Dendritic cell treated with granulocyte-macrophage colony-stimulating factor and Interleukin-4, amounts not matched to agents 40 ng/mL and 50 ng/mL, for 4 days (primary cell): ENCODE data around the gene SIM2.

Experiments used
- H3K27ac Mint-ChIP-seq: one replicate; pipeline ENCODE4 v1.8.0; 2022; ENCODE audit warnings: mild to moderate bottlenecking, mixed read lengths
- H3K27me3 Mint-ChIP-seq: one replicate; pipeline ENCODE4 v1.8.0; 2022; ENCODE audit warnings: mild to moderate bottlenecking, mixed read lengths
- H3K36me3 Mint-ChIP-seq: one replicate; pipeline ENCODE4 v1.8.0; 2022; ENCODE audit warnings: low read depth, mixed read lengths
- H3K4me1 Mint-ChIP-seq: one replicate; pipeline ENCODE4 v1.8.0; 2022; ENCODE audit warnings: low read depth, mixed read lengths
- H3K4me3 Mint-ChIP-seq: one replicate; pipeline ENCODE4 v1.8.0; 2022; ENCODE audit warnings: mild to moderate bottlenecking, moderate library complexity, mixed read lengths
- H3K9me3 Mint-ChIP-seq: one replicate; pipeline ENCODE4 v1.8.0; 2022; ENCODE audit warnings: mixed read lengths
- intact Hi-C: fragments of 100-400 bp; cut with micrococcal nuclease; formaldehyde crosslinking; loops from one replicate; pipeline ENCODE4 v1.15.0; 2022

The SIM2 gene

GRCh38 chr21:36672737-36673136 is 26.2 kb upstream of the SIM2 start:
- no peak overlapping the region for H3K4me3 Mint-ChIP-seq
- peaks cover 30% of the 10 kb centered on the region for H3K27me3 Mint-ChIP-seq
- H3K4me1 Mint-ChIP-seq = no peaks in the 10 kb centered on the region
- H3K27ac Mint-ChIP-seq = no peak overlapping the region
- H3K36me3 Mint-ChIP-seq = no peaks in the 10 kb centered on the region
- intact Hi-C loops = loop anchor here (10.0 kb wide), 1 partner anchor 78 kb away; no protein-coding TSS in a partner anchor
- H3K9me3 Mint-ChIP-seq = no peaks in the 10 kb centered on the region

- Mint-ChIP-seq H3K4me1 (no peaks in the 10 kb centered on the region), H3K27me3 (peaks cover 40% of the 10 kb centered on the region), H3K36me3 (no peaks in the 10 kb centered on the region), H3K9me3 (peaks cover 16% of the 10 kb centered on the region), H3K4me3 (no peak overlapping the region), H3K27ac (no peak overlapping the region)
- intact Hi-C loops = loop anchor here (10.0 kb wide), 1 partner anchor 81 kb away; no protein-coding TSS in a partner anchor
Observed at GRCh38 chr21:36676039-36676950, 22.6 kb upstream of the SIM2 start.

- H3K36me3 Mint-ChIP-seq = no peaks in the 10 kb centered on the region
- no peak overlapping the region for H3K4me3 Mint-ChIP-seq
- peaks cover 40% of the 10 kb centered on the region for H3K27me3 Mint-ChIP-seq
- H3K27ac Mint-ChIP-seq = no peak overlapping the region
- H3K4me1 Mint-ChIP-seq = no peaks in the 10 kb centered on the region
- H3K9me3 Mint-ChIP-seq = peaks cover 25% of the 10 kb centered on the region
- intact Hi-C loops = loop anchor here (10.0 kb wide), 1 partner anchor 83 kb away; no protein-coding TSS in a partner anchor
Observed at GRCh38 chr21:36677443-36677842, 21.5 kb upstream of the SIM2 start.

- H3K9me3 Mint-ChIP-seq = peaks cover 25% of the 10 kb centered on the region
- no peaks in the 10 kb centered on the region for H3K4me1 Mint-ChIP-seq
- H3K27ac Mint-ChIP-seq = no peak overlapping the region
- H3K4me3 Mint-ChIP-seq = no peak overlapping the region
- H3K27me3 Mint-ChIP-seq = peaks cover 48% of the 10 kb centered on the region
- intact Hi-C loops = loop anchor here (10.0 kb wide), 1 partner anchor 84 kb away; no protein-coding TSS in a partner anchor
- no peaks in the 10 kb centered on the region for H3K36me3 Mint-ChIP-seq
Observed at GRCh38 chr21:36678538-36678937, 20.4 kb upstream of the SIM2 start.

DNA sequence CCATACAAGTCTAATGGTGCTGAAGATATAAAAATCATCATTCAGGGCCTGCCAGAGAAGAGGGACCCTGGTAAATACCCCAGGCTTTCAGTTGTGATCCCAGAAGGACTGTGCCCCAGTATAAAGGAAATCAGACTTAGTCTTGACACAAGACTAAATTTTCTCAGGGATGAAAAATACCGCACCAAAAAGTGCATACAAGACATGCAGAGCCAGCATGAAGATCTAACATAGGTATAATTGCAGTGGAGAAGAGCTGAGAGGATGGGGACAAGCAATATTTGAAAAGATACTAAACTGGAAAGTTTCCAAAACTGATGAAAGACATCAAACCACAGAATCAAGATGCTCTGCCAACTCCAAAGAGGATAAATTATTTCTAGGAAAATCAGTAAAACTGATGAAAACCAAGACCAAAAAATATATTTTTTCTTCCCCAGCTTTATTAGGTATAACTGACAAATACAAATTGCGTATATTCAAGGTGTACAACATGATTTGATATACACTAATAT is 17.7 kb upstream of the SIM2 start:
- intact Hi-C loops = no loop called here
- H3K27ac Mint-ChIP-seq = no peak overlapping the region
- peaks cover 62% of the 10 kb centered on the region for H3K27me3 Mint-ChIP-seq
- H3K4me3 Mint-ChIP-seq = no peak overlapping the region
- peaks cover 25% of the 10 kb centered on the region for H3K9me3 Mint-ChIP-seq
- no peaks in the 10 kb centered on the region for H3K36me3 Mint-ChIP-seq
- H3K4me1 Mint-ChIP-seq = no peaks in the 10 kb centered on the region

GRCh38 chr21:36684957-36685714 is 13.8 kb upstream of the SIM2 start:
- no peak overlapping the region for H3K27ac Mint-ChIP-seq

GRCh38 chr21:36686955-36687354 is 12.0 kb upstream of the SIM2 start:
- no peak overlapping the region for H3K4me3 Mint-ChIP-seq
- intact Hi-C loops = no loop called here
- H3K27ac Mint-ChIP-seq = no peak overlapping the region
- H3K4me1 Mint-ChIP-seq = no peaks in the 10 kb centered on the region
- H3K36me3 Mint-ChIP-seq = no peaks in the 10 kb centered on the region
- H3K9me3 Mint-ChIP-seq = peaks cover 2% of the 10 kb centered on the region
- H3K27me3 Mint-ChIP-seq = peaks cover 77% of the 10 kb centered on the region

More at GRCh38 chr21:36684957-36685714, 13.8 kb upstream of the SIM2 start:
- Mint-ChIP-seq H3K4me3 (no peak overlapping the region), H3K9me3 (peaks cover 20% of the 10 kb centered on the region), H3K36me3 (no peaks in the 10 kb centered on the region), H3K4me1 (no peaks in the 10 kb centered on the region), H3K27me3 (peaks cover 71% of the 10 kb centered on the region)
- intact Hi-C loops = no loop called here

DNA sequence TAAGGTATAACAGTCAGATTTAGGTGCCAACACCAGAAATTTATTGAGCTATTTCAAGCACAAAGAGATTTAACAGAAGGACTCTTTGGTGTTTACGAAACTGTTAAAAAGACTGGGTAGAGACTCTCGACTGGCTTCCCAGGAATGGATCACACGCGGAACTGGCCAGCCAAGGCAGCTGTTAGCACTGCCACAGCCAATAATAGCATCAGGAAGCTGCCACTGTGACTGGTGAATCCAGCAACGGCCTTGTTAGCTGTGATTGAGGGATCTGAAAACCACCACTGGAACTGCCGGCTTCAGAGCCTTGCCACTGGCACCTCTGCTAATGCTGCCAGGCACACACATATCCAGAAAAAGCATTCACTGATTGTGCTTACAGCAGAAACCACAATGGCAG is 10.6 kb upstream of the SIM2 start:
- H3K9me3 Mint-ChIP-seq = no peaks in the 10 kb centered on the region
- peaks cover 81% of the 10 kb centered on the region for H3K27me3 Mint-ChIP-seq
- no peak overlapping the region for H3K4me3 Mint-ChIP-seq
- no peaks in the 10 kb centered on the region for H3K4me1 Mint-ChIP-seq
- no peak overlapping the region for H3K27ac Mint-ChIP-seq
- intact Hi-C loops = no loop called here
- H3K36me3 Mint-ChIP-seq = no peaks in the 10 kb centered on the region

- intact Hi-C loops = no loop called here
- Mint-ChIP-seq H3K27ac (no peak overlapping the region), H3K9me3 (no peaks in the 10 kb centered on the region), H3K4me1 (no peaks in the 10 kb centered on the region), H3K36me3 (no peaks in the 10 kb centered on the region), H3K27me3 (peaks cover 82% of the 10 kb centered on the region), H3K4me3 (no peak overlapping the region)
Observed at GRCh38 chr21:36689324-36689723, 9.6 kb upstream of the SIM2 start.

DNA sequence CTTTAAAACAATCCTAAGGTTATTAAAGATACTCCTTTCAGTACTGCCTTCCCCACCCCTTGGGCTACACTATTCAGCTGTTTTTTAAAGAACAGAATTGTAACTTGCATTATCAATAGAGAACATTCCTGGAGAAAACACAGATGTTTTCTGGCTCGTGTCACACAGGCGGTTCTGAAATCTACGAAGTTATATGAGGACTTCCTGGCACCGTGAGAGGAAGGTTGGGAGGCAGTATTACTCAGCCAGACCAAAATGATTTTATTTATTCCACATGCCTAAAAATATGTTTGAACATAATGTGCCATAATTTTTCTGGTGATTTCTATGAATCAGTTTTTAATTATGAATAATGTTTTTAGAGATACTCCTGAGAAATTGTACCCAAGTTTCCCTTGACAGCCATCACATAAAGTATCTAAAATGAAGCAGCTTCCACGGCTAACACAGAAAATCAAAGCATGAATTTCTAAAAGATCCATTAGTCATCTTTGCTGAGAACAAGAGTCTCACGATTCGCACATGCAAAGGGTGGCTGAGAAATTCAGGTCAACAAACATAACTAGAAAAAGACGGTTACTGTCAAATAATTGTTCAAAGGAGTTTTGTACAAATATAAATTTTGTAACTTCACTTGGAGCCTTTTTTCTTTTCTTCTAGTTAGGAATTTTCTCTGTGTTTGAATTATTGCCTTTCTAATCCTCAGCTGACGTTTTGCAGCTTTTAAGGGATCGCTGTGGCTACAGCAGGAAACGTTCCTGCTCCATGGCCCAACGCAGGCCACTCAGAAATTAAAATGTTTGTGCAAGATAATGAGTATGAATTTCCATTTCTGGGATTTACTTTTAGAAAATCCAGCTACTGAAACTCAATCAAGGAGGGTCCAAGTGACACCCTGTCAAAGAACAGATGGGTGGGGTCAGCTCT is 8.0 kb upstream of the SIM2 start:
- Mint-ChIP-seq H3K4me3 (no peak overlapping the region), H3K27ac (no peak overlapping the region), H3K36me3 (no peaks in the 10 kb centered on the region), H3K4me1 (no peaks in the 10 kb centered on the region), H3K9me3 (no peaks in the 10 kb centered on the region), H3K27me3 (peaks cover 88% of the 10 kb centered on the region)
- intact Hi-C loops = no loop called here

DNA sequence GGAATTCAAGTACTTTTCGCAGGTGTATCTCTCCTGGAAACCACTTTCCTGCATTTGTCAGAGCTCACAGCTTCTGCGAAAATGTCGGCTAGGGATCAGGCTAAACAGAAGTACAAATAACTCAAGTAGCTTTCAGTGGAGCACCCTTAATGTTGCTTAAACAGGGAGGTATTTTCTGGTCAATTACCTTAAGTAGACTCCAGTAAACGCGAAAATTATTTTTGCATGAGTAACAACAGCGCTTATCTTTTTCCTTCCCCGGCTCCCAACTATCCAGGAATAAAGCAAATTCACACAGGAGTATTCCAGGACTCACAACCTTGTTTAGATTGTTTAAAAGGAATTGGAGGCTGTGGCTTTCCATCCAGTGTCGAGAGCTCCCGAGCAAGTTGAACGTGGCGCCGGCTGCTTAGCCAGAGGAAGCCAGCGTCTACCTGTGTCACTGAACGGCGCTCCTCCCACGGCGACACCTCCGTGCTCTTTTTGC is 7.3 kb upstream of the SIM2 start:
- no peak overlapping the region for H3K4me3 Mint-ChIP-seq
- H3K27ac Mint-ChIP-seq = no peak overlapping the region
- no peaks in the 10 kb centered on the region for H3K36me3 Mint-ChIP-seq
- peaks cover 94% of the 10 kb centered on the region for H3K27me3 Mint-ChIP-seq
- H3K9me3 Mint-ChIP-seq = no peaks in the 10 kb centered on the region
- intact Hi-C loops = no loop called here
- no peaks in the 10 kb centered on the region for H3K4me1 Mint-ChIP-seq

DNA sequence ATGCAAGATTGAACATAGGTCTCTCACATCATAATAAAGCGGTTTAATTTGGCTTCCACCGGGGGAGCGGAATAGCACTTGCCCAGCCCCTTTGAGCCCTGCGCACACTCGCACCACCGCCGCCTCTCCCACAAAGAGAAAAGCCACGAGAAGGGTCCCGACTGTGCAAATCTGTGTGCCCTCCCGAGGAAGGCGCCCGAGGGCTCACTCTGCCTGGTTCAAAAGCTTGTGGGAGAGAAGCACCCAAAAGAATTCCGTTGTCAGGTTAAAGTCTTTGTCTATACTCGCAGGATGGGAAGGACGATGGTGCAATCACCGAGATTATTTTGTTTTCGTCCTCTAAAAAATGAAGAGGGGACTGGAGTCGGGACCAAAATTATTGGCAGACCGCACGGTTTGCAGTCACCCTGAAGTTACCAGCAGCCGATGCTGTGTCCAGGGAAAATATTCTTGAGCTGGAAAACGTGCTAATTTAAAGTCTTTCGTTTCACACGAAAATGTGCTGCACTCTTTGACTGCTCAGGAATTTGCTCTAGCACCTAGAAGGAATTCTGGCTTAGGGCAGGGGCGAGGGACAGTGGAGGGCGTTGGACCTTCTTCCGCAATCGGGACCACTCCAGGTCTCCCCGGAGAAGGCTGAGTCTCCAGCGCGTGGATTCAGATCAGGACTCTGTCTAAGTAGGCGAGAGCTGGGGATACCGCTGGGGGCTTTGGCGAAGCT is 6.6 kb upstream of the SIM2 start:
- H3K27me3 Mint-ChIP-seq = peaks cover 94% of the 10 kb centered on the region
- no peaks in the 10 kb centered on the region for H3K4me1 Mint-ChIP-seq
- H3K36me3 Mint-ChIP-seq = no peaks in the 10 kb centered on the region
- H3K4me3 Mint-ChIP-seq = no peak overlapping the region
- intact Hi-C loops = no loop called here
- no peaks in the 10 kb centered on the region for H3K9me3 Mint-ChIP-seq
- H3K27ac Mint-ChIP-seq = no peak overlapping the region
